ENCODE data around the gene FZR1.

DNA sequence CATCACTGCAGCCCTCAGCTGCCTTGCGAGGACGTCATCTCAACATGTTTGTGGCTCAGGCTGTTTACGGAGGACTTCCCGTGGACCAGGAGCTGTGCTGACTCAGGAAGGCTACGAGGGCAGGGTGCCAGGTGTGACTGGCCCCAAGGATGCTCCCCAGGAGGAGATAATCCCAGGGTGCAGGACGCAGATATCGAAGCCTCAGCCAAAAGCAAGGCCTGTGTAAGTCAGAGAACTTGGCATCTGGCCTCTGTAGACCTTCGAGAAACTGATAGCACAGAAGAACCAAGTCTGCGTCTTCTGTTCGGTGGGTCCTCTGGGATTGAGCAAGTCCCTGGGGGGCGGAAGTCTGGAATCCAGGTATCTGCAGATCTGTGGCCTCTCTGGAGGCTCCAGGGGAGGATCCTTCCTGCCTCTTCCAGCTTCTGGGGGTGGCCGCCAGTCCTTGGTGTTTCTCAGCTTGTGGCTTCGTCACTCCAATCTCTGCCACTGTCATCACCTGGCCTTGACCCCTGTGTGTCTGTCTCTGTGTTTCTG lies 3.0 kb upstream of the FZR1 start:
- TF ChIP-seq EP300 (IDR thresholded peaks at IDR 0.05; ENCODE audit: low read length) = no peak
- TF ChIP-seq ESRRB (CRISPR knock-in tag; IDR thresholded peaks at IDR 0.05; ENCODE audit: borderline replicate concordance) = no peak
- no peak for TF ChIP-seq CTCF (IDR thresholded peaks at IDR 0.05 in 2 of 3, conservative IDR thresholded peaks at IDR 0.05 in 1 of 3; ENCODE audit: insufficient read depth in 2 of 3, low read depth in 1 of 3, low read length in 3 of 3)
- no peak for TF ChIP-seq ZNF174 (CRISPR knock-in tag; IDR thresholded peaks at IDR 0.05)
- TF ChIP-seq EZH2 (IDR thresholded peaks at IDR 0.05; ENCODE audit: borderline replicate concordance, low read depth, low read length) = no peak
- no peak for TF ChIP-seq TRIM24 (IDR thresholded peaks at IDR 0.05)
- no peak for TF ChIP-seq DNMT1 (IDR thresholded peaks at IDR 0.05)
- no peak for TF ChIP-seq ARID2 (IDR thresholded peaks at IDR 0.05)
- no peak for TF ChIP-seq MLX (CRISPR knock-in tag; conservative IDR thresholded peaks at IDR 0.05)
- no peak for TF ChIP-seq PHB2 (IDR thresholded peaks at IDR 0.05; ENCODE audit: low read depth)
- TF ChIP-seq, protein P1, sequence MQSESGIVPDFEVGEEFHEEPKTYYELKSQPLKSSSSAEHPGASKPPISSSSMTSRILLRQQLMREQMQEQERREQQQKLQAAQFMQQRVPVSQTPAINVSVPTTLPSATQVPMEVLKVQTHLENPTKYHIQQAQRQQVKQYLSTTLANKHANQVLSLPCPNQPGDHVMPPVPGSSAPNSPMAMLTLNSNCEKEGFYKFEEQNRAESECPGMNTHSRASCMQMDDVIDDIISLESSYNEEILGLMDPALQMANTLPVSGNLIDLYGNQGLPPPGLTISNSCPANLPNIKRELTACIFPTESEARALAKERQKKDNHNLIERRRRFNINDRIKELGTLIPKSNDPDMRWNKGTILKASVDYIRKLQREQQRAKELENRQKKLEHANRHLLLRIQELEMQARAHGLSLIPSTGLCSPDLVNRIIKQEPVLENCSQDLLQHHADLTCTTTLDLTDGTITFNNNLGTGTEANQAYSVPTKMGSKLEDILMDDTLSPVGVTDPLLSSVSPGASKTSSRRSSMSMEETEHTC (IDR thresholded peaks at IDR 0.05) = no peak
- no peak for TF ChIP-seq SREBF1 (IDR thresholded peaks at IDR 0.05; ENCODE audit: borderline replicate concordance, low read depth, low read length)
